HepG2 (cell line): Measurements from ENCODE around the gene PRDM7. TPM values are rescaled to one million over a fixed set of nuclear protein-coding genes. Genes with fewer than 3 reads are reported as not detected.

ENCODE experiments used
- CENPBD1 ChIP-seq: sonication (generic); formaldehyde crosslinking; IDR thresholded peaks from 2 replicates; pipeline ENCODE4 v1.8.0; 2022; ENCODE audit warnings: missing genetic modification reagents, low read depth, mild to moderate bottlenecking, borderline replicate concordance
- CHD2 ChIP-seq: IDR thresholded peaks from 2 replicates; pipeline ENCODE4 v1.6.1; 2011; ENCODE audit warnings: low read depth, low read length, improper control_type of control experiment
- E2F2 ChIP-seq: sonication (generic); formaldehyde crosslinking; IDR thresholded peaks from 2 replicates; pipeline ENCODE4 v1.4.0; 2020; ENCODE audit warnings: missing genetic modification reagents, borderline replicate concordance
- GMEB1 ChIP-seq: sonication (generic); formaldehyde crosslinking; IDR thresholded peaks from 2 replicates; pipeline ENCODE4 v1.5.1; 2020; ENCODE audit warnings: missing genetic modification reagents, mild to moderate bottlenecking, borderline replicate concordance
- HBP1 ChIP-seq: IDR thresholded peaks from 2 replicates; pipeline ENCODE4 v1.6.1; 2016; ENCODE audit warnings: low read depth, control low read depth
- MYC ChIP-seq: sonication (generic); formaldehyde crosslinking; IDR thresholded peaks from 2 replicates; pipeline ENCODE4 v1.9.0; 2021; ENCODE audit warnings: missing genetic modification reagents, borderline replicate concordance
- MYPOP ChIP-seq: sonication (generic); formaldehyde crosslinking; IDR thresholded peaks from 2 replicates; pipeline ENCODE4 v1.8.1; 2023; ENCODE audit warnings: mild to moderate bottlenecking, moderate library complexity, missing genetic modification reagents
- RERE ChIP-seq: IDR thresholded peaks from 2 replicates; pipeline ENCODE4 v1.6.1; 2016; ENCODE audit warnings: low read depth, missing genetic modification reagents, missing compliant biosample characterization
- ZNF503 ChIP-seq: sonication (generic); formaldehyde crosslinking; IDR thresholded peaks from 2 replicates; pipeline ENCODE4 v1.4.0; 2020; ENCODE audit warnings: missing genetic modification reagents
- ZNF513 ChIP-seq: sonication (generic); formaldehyde crosslinking; conservative IDR thresholded peaks from 2 replicates; pipeline ENCODE4 v1.5.0; 2020; ENCODE audit warnings: missing genetic modification reagents
- polyA plus RNA-seq, 8 experiments: library from polyadenylated mRNA; depleted of rRNA in 3 of 8; stranded (reverse) in 7 of 8; unstranded in 1 of 8; fragments of >200 nt; fragmentation: Illumina TruSeq in 4 of 8; extraction: Trizol in 4 of 8; gene quantifications; 2 replicates each; pipeline versions ENCODE4 v1.2.1 to v1.2.3, GENCODE V29; 2011 to 2016; ENCODE audit warnings: low read depth in 4 of 8, missing spikeins in 1 of 8, mixed read lengths in 1 of 8; ENCODE audit not compliant: insufficient read depth in 1 of 8
- total RNA-seq, 5 experiments: library from RNA; depleted of rRNA; stranded (reverse); fragments of >200 nt; fragmentation: Illumina TruSeq; extraction: Trizol; gene quantifications; 2 replicates each; pipeline ENCODE4 v1.2.3, GENCODE V29; 2016; ENCODE audit warnings: low read depth in 1 of 5

PRDM7 gene
- total and polyA plus RNA-seq, 2 of the 13 experiments (the other 11 are each of a cell fraction or from before 2014, with no cell fraction given) = not detected

- TF ChIP-seq GMEB1 (CRISPR knock-in tag) (peak; percentile 77; the same call in 1 of the 2 replicates), ZNF503 (CRISPR knock-in tag) (peak; percentile 27; the same call in 1 of the 2 replicates), CHD2 (peak; percentile 100), ZNF513 (CRISPR knock-in tag) (no peak), MYC (CRISPR knock-in tag) (peak; percentile 82), E2F2 (CRISPR knock-in tag) (peak; percentile 69; the same call in 1 of the 2 replicates), CENPBD1 (CRISPR knock-in tag) (no peak), HBP1 (CRISPR knock-in tag) (peak; percentile 70), MYPOP (CRISPR knock-in tag) (no peak), RERE (CRISPR knock-in tag) (0 out of 2 replicates have a peak, but pooled peaks have one; percentile 12)
Measured at GRCh38 chr16:90022209-90023077, 54.7 kb downstream of the PRDM7 start (continued).
